Measurements from ENCODE around the gene AP5B1.
"Not testable (repeated sequence)": the region's sequence is repeated elsewhere in the genome, so short reads cannot be mapped to it uniquely, and the experiment has no call there.

The AP5B1 gene

GRCh38 chr11:65776196-65776595, 4.6 kb downstream of the AP5B1 start:
- peak overlapping the region; percentile 76 to 94 for H3K4me3 ChIP-seq (ENCODE audit: low read depth in 1 of 2, low read length in 1 of 2)
- no peaks in the 10 kb centered on the region for H3K9me3 ChIP-seq
- no peak for TF ChIP-seq CTCF (IDR thresholded peaks at IDR 0.05)
- H3K4me1 ChIP-seq (ENCODE audit: control insufficient read depth in 1 of 2, insufficient read depth in 1 of 2, low read depth in 1 of 2, low read length in 1 of 2) = peaks cover 80 to 83% of the 10 kb centered on the region in 2 experiments
- peak overlapping the region; percentile 98 for H3K27ac ChIP-seq
- H3K27me3 ChIP-seq = no peaks in the 10 kb centered on the region
- peaks cover 33% of the 10 kb centered on the region for H3K36me3 ChIP-seq

- no peak for TF ChIP-seq CTCF (IDR thresholded peaks at IDR 0.05)
- H3K27me3 ChIP-seq = no peaks in the 10 kb centered on the region
- peaks cover 34% of the 10 kb centered on the region for H3K36me3 ChIP-seq
- peak overlapping the region; percentile 76 to 94 for H3K4me3 ChIP-seq (ENCODE audit: low read depth in 1 of 2, low read length in 1 of 2)
- peak overlapping the region; percentile 98 for H3K27ac ChIP-seq
- H3K9me3 ChIP-seq = no peaks in the 10 kb centered on the region
- peaks cover 95 to 98% of the 10 kb centered on the region in 2 experiments for H3K4me1 ChIP-seq (ENCODE audit: control insufficient read depth in 1 of 2, insufficient read depth in 1 of 2, low read depth in 1 of 2, low read length in 1 of 2)
Measured at GRCh38 chr11:65774525-65775306, 6.1 kb downstream of the AP5B1 start.

- Histone ChIP-seq H3K27me3 (no peaks in the 10 kb centered on the region), H3K36me3 (peaks cover 27% of the 10 kb centered on the region), H3K4me3 (ENCODE audit: low read depth in 1 of 2, low read length in 1 of 2) (peak overlapping the region; percentile 76 to 94), H3K27ac (peak overlapping the region; percentile 98), H3K9me3 (no peaks in the 10 kb centered on the region), H3K4me1 (ENCODE audit: control insufficient read depth in 1 of 2, insufficient read depth in 1 of 2, low read depth in 1 of 2, low read length in 1 of 2) (peaks cover 98 to 99% of the 10 kb centered on the region in 2 experiments)
- peak; percentile 26 for TF ChIP-seq CTCF (IDR thresholded peaks at IDR 0.05)
Measured at GRCh38 chr11:65773784-65774411, 6.9 kb downstream of the AP5B1 start.

- Histone ChIP-seq H3K4me3 (ENCODE audit: low read depth in 1 of 2, low read length in 1 of 2) (no peak overlapping the region), H3K4me1 (ENCODE audit: control insufficient read depth in 1 of 2, insufficient read depth in 1 of 2, low read depth in 1 of 2, low read length in 1 of 2) (peaks cover 79 to 82% of the 10 kb centered on the region in 2 experiments), H3K27me3 (no peaks in the 10 kb centered on the region), H3K36me3 (peaks cover 13% of the 10 kb centered on the region), H3K9me3 (no peaks in the 10 kb centered on the region), H3K27ac (peak overlapping the region; percentile 98)
- no peak for TF ChIP-seq CTCF (IDR thresholded peaks at IDR 0.05)
Measured at GRCh38 chr11:65771589-65772112, 9.1 kb downstream of the AP5B1 start.

- TF ChIP-seq CTCF (IDR thresholded peaks at IDR 0.05) = no peak
- no peaks in the 10 kb centered on the region for H3K27me3 ChIP-seq
- H3K4me3 ChIP-seq (ENCODE audit: low read depth in 1 of 2, low read length in 1 of 2) = no peak overlapping the region
- H3K27ac ChIP-seq = peak overlapping the region; percentile 98
- H3K9me3 ChIP-seq = no peaks in the 10 kb centered on the region
- peaks cover 75 to 79% of the 10 kb centered on the region in 2 experiments for H3K4me1 ChIP-seq (ENCODE audit: control insufficient read depth in 1 of 2, insufficient read depth in 1 of 2, low read depth in 1 of 2, low read length in 1 of 2)
- H3K36me3 ChIP-seq = peaks cover 12% of the 10 kb centered on the region
Measured at GRCh38 chr11:65770951-65771567, 9.7 kb downstream of the AP5B1 start.

GRCh38 chr11:65767806-65768205, 13.0 kb downstream of the AP5B1 start:
- H3K36me3 ChIP-seq = peaks cover 17% of the 10 kb centered on the region
- H3K27me3 ChIP-seq; H3K4me3 ChIP-seq (ENCODE audit: low read depth in 1 of 2, low read length in 1 of 2); H3K9me3 ChIP-seq: not testable (repeated sequence)
- H3K4me1 ChIP-seq (ENCODE audit: control insufficient read depth in 1 of 2, insufficient read depth in 1 of 2, low read depth in 1 of 2, low read length in 1 of 2) = peaks cover 49 to 50% of the 10 kb centered on the region in 2 experiments
- H3K27ac ChIP-seq = peak overlapping the region; percentile 61

All from neutrophil (primary cell).